CD4-positive, alpha-beta T cell treated with Interleukin-1 beta for 1 hour (primary cell): ENCODE measurements around the gene SLC1A3.
A peak's percentile ranks its signal among the peaks of the same experiment; 100 is the strongest.

ENCODE experiments used
- DNase-seq, 2 donors: peaks; one replicate each; pipeline ENCODE4 v3.0.0-alpha.2; 2020 to 2022

The SLC1A3 gene

GRCh38 chr5:36722900-36723299, 116.5 kb downstream of the SLC1A3 start:
- DNase-seq = peak in 1 of 2 donors; percentile 17

GRCh38 chr5:36723912-36724311, 117.5 kb downstream of the SLC1A3 start:
- peak in 1 of 2 donors; percentile 39 for DNase-seq

- peak; percentile 52 to 68 for DNase-seq
Measured at GRCh38 chr5:36724467-36725332, 118.3 kb downstream of the SLC1A3 start.

GRCh38 chr5:36726317-36726716, 119.9 kb downstream of the SLC1A3 start:
- DNase-seq = no peak

- no peak for DNase-seq
Measured at GRCh38 chr5:36726767-36727166, 120.4 kb downstream of the SLC1A3 start.

- peak in 1 of 2 donors; percentile 61 for DNase-seq
Measured at GRCh38 chr5:36728697-36729543, 122.5 kb downstream of the SLC1A3 start.

- DNase-seq = no peak
Measured at GRCh38 chr5:36730537-36731216, 124.3 kb downstream of the SLC1A3 start.

- DNase-seq = no peak
Measured at GRCh38 chr5:36733183-36733582, 126.8 kb downstream of the SLC1A3 start.

- DNase-seq = no peak
Measured at GRCh38 chr5:36734422-36734821, 128.0 kb downstream of the SLC1A3 start.

GRCh38 chr5:36735891-36736290, 129.5 kb downstream of the SLC1A3 start:
- DNase-seq = no peak
